Measurements from ENCODE around the gene SLC17A7.

GRCh38 chr19:49390929-49391359 lies 50.4 kb downstream of the SLC17A7 start:
- TF ChIP-seq, protein P1, sequence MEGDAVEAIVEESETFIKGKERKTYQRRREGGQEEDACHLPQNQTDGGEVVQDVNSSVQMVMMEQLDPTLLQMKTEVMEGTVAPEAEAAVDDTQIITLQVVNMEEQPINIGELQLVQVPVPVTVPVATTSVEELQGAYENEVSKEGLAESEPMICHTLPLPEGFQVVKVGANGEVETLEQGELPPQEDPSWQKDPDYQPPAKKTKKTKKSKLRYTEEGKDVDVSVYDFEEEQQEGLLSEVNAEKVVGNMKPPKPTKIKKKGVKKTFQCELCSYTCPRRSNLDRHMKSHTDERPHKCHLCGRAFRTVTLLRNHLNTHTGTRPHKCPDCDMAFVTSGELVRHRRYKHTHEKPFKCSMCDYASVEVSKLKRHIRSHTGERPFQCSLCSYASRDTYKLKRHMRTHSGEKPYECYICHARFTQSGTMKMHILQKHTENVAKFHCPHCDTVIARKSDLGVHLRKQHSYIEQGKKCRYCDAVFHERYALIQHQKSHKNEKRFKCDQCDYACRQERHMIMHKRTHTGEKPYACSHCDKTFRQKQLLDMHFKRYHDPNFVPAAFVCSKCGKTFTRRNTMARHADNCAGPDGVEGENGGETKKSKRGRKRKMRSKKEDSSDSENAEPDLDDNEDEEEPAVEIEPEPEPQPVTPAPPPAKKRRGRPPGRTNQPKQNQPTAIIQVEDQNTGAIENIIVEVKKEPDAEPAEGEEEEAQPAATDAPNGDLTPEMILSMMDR (IDR thresholded peaks at IDR 0.05): no peak
- TF ChIP-seq POLR2AphosphoS5 (IDR thresholded peaks at IDR 0.05) (no peak), POLR2A (IDR thresholded peaks at IDR 0.05) (no peak)

Measured in suprapubic skin (tissue), 4 donors.